ENCODE data around the gene SGMS2.

SGMS2 gene

DNA sequence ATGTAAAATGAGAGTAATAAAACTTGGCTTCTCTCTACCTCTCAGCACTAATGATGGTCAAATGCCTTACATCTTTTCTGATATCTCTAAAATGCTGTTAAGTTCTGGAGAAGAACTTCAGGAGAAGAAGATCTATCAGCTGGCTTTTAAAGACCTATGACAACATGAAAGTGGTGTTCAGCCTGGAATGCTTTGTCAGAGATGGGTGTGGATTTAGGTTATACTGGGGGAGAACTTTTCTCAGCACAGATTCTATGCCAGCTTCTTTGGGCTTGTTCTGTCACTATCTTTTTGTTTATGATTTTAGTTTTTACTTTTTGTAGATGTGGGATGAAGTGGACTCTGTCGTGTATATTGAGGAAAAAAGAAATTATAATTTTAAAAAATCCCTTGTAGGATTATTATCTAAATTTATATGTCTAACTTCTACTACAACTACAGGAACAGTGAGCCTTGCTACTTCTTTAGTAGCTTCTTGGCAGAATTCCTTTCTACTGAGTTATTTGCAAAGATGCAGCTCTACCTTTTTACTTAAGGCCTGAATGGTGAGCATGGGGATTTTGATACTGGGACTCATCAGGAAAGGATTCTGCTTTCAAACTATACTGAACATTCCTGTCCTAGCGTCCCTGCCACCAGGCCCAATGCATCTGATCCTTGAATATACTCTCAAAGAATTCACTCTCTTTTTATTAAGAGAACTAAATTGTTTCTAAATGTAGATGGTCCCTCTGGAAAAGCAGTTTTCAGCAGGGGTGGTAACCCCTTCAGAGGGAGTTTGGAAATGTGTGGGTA is 126.2 kb downstream of the SGMS2 start:
- Histone ChIP-seq H3K36me3 (ENCODE audit: control insufficient read depth in 5 of 5, insufficient read depth in 5 of 5, low read length in 5 of 5) (peaks cover 20 to 47% (median 21%) of the 10 kb centered on the region in 5 donors), H3K4me3 (ENCODE audit: low read depth in 1 of 5, low read length in 5 of 5) (no peak overlapping the region), H3K4me1 (ENCODE audit: control insufficient read depth in 5 of 5, insufficient read depth in 5 of 5, low read length in 5 of 5) (no peaks in the 10 kb centered on the region), H3K27me3 (ENCODE audit: control insufficient read depth in 5 of 5, insufficient read depth in 4 of 5, low read length in 5 of 5) (no peaks in the 10 kb centered on the region), H3K9me3 (ENCODE audit: control insufficient read depth in 5 of 5, low read length in 5 of 5) (peaks cover 0 to 4% (median 0%) of the 10 kb centered on the region in 5 donors), H3K9ac (ENCODE audit: low read length in 5 of 5) (no peak overlapping the region), H3K27ac (ENCODE audit: low read depth, low read length) (no peak overlapping the region)

DNA sequence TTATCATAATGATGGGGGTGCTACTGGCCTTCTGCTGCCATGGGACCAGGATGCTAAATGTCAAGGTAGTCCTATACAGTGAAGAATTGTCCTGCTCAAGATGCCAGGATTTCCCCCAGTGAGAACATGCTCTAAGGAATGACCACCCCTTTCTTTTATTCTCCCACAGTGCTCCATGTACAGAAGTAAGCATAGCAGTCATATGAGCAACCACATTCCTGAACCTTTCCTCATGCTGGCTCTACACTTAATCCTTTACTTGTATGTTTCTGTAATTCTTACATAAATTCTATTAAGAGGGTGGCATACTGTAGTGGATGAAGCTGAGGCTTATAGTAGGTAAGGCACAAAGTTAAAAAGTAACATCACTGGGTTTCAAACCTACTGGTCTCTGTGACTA is 126.8 kb downstream of the SGMS2 start:
- no peaks in the 10 kb centered on the region for H3K27me3 ChIP-seq (ENCODE audit: control insufficient read depth in 5 of 5, insufficient read depth in 4 of 5, low read length in 5 of 5)
- H3K4me3 ChIP-seq (ENCODE audit: low read depth in 1 of 5, low read length in 5 of 5), result no peak overlapping the region
- no peaks in the 10 kb centered on the region for H3K4me1 ChIP-seq (ENCODE audit: control insufficient read depth in 5 of 5, insufficient read depth in 5 of 5, low read length in 5 of 5)
- H3K27ac ChIP-seq (ENCODE audit: low read depth, low read length), result no peak overlapping the region
- H3K36me3 ChIP-seq (ENCODE audit: control insufficient read depth in 5 of 5, insufficient read depth in 5 of 5, low read length in 5 of 5), result peaks cover 18 to 43% (median 20%) of the 10 kb centered on the region in 5 donors
- peaks cover 0 to 4% (median 0%) of the 10 kb centered on the region in 5 donors for H3K9me3 ChIP-seq (ENCODE audit: control insufficient read depth in 5 of 5, low read length in 5 of 5)
- no peak overlapping the region for H3K9ac ChIP-seq (ENCODE audit: low read length in 5 of 5)

DNA sequence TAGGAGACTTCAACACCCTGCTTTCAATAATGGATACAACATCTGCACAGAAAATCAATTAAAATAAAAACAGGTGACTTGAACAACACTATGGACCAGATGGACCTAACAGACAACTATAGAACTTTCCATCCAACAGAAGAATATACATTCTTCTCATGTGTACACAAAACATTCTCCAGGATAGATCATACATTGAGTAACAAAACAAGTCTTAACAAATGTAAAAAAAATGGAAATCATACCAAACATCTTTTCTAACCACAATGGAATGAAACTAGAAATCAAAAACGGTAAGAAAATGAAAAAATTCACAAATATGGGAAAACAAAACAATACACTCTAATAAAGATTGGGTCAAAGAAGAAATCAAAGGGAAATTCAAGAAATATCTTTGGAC is 131.3 kb downstream of the SGMS2 start:
- Histone ChIP-seq H3K4me1 (ENCODE audit: control insufficient read depth in 5 of 5, insufficient read depth in 5 of 5, low read length in 5 of 5) (no peaks in the 10 kb centered on the region), H3K36me3 (ENCODE audit: control insufficient read depth in 5 of 5, insufficient read depth in 5 of 5, low read length in 5 of 5) (peaks cover 0 to 9% (median 4%) of the 10 kb centered on the region in 5 donors), H3K4me3 (ENCODE audit: low read depth in 1 of 5, low read length in 5 of 5) (no peak overlapping the region), H3K27me3 (ENCODE audit: control insufficient read depth in 5 of 5, insufficient read depth in 4 of 5, low read length in 5 of 5) (no peaks in the 10 kb centered on the region), H3K9ac (ENCODE audit: low read length in 5 of 5) (no peak overlapping the region), H3K27ac (ENCODE audit: low read depth, low read length) (no peak overlapping the region), H3K9me3 (ENCODE audit: control insufficient read depth in 5 of 5, low read length in 5 of 5) (peaks cover 0 to 5% (median 3%) of the 10 kb centered on the region in 5 donors)

Measured in subcutaneous abdominal adipose tissue (tissue), 5 donors.